Inferior parietal cortex (tissue), 1 donor: ENCODE results near the gene TMEM273.

ENCODE experiments used
- DNase-seq: peaks from one replicate; pipeline ENCODE4 v3.0.0-alpha.2; 2016; ENCODE audit errors: extremely low spot score

TMEM273 gene

DNA sequence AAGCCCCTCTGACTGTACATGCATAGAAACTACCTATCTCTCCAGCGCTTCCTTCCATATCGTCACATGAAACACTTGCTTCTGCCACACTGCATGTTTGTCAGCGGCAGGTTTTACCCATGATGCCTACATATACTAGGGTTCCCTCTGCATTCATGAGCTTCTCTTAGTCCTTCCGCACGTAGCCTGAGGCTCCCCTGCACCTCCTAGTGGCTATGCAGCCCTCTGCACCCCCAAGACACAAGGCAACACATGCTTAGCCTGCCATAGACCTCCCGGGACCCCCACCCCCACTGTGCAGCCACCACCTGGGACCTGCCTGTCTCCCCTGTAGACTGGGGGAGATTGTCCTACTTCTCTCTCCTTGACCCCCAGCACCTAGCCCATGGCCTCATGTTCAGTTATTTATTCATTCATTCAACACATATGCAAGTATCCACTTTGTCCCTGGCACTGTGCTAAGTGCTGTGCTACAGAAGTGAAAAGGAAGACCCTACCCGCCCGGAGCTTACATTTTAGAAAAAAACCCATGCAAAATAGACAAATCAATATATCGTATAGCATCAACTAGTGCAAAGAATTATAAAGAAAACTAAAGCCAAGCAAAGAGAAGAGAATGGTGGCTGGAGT lies 23.5 kb downstream of the TMEM273 start:
- DNase-seq, result peak; percentile 28

- no peak for DNase-seq
These were observed 24.4 kb downstream of the TMEM273 start for GRCh38 chr10:49163741-49164140.

DNA sequence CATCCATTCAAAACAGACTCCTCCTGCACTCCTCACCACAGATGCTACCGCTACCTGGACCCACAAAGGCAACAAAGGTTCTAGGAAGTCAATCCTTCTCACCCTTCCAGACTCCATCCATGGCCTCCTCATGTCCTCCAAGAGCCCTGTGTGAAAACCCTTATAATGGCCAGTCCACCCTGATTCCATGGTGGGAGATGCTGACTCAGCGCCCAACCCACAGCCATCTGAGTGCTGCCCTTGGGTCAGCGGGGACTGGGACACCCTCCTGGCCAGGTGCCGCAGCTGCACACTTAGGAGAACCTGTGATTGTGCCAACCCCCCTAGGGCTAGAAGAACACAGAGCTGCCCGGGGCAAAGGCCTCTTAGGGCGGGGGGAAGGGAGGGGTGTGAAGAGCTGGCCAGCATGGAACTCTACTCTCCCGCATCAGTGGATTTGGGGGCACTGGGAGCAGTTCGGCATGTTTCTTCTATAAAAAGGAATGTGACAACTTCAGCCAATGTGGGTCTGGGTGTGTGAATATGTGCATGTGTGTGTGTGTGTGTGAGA lies 25.4 kb downstream of the TMEM273 start:
- DNase-seq, result no peak

- no peak for DNase-seq
These were observed 26.1 kb downstream of the TMEM273 start for GRCh38 chr10:49162063-49162462.

DNA sequence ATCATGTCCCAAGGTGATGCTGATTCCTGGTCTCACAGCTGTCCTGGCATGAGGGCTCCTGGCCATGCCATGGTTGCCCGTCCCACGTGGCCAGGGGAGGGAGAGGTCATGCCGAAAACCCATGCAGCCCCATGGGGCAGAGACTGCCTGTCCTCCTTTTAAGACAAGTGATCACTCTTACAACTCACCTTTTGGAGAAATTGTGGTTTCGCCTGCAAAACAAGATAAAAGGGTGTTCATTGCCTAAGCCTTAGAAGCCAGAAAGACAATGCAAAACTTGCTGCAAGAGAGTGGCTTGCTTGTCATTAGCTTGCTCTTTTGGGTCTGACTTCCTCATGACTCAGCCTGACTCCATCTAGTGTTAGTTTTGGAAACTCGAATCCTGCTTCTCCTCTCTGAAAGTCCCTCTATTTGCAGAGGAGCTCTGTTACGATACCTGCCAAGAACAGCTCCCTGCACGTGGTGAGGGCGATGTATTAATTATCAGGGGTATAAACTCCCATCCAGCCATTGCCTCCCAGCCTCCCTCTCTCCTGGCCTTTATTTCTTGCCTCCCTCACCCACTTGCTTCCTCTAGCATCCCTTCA lies 26.7 kb downstream of the TMEM273 start:
- peak; percentile 58 for DNase-seq

DNA sequence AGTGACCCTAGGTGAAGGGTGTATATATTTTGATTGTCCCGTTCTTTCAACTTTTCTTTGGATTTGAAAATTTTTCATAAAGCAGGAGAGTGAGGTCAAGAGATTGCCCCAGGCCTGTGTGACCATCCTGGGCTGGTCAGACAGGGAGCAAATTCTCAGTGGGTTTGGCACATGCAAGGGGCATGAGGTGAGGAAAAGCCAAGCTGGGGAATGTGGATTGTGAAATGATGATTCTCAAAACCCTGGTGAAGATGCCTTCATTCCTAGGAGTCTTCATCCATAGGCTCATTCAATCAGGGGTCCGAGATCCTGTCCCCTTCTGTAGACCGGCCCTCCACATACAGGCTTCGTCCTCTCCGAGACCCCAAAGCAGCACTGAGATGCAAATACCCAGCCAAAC lies 27.4 kb downstream of the TMEM273 start:
- no peak for DNase-seq

GRCh38 chr10:49160110-49160509 lies 28.1 kb downstream of the TMEM273 start:
- no peak for DNase-seq

DNA sequence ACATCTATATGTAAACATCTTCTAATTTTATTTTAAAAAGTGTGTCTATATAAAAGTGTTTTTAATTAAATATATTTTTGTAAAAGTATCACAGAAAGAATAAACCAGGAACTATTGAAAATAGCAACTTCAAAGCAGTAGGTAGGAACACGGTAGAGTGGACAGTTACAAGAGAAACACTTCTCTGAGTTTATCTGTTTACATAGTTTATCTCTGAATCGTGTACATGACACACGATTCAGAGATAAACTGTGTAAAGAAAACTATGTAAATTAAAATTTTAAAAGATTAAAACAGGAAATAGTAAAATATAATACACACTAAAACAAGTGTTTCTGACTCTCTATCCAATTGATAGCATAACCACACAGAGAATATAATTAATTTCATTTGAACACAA lies 29.3 kb downstream of the TMEM273 start:
- no peak for DNase-seq

GRCh38 chr10:49158404-49158803 lies 29.8 kb downstream of the TMEM273 start:
- no peak for DNase-seq

DNA sequence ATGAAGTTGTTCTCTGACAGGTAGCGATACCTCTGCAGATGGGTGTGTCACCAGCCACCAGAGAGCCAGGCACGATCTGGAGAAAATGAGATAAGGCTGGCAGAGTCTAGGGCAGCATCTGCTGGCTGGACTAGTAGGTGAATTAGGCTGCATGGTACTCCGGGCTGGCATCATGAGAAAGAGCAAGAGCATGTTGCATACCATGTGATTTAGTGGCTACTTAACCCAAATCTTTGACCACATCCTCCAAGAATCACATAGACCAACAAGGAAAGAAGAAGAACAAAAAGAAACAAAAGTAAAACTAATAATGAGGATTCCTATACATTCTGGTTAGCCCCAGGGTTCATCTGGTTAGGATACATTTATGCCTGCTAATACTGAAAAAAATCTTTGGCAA lies 31.0 kb downstream of the TMEM273 start:
- no peak for DNase-seq

- DNase-seq, result no peak
These were observed 33.5 kb downstream of the TMEM273 start for GRCh38 chr10:49154641-49155040.

DNA sequence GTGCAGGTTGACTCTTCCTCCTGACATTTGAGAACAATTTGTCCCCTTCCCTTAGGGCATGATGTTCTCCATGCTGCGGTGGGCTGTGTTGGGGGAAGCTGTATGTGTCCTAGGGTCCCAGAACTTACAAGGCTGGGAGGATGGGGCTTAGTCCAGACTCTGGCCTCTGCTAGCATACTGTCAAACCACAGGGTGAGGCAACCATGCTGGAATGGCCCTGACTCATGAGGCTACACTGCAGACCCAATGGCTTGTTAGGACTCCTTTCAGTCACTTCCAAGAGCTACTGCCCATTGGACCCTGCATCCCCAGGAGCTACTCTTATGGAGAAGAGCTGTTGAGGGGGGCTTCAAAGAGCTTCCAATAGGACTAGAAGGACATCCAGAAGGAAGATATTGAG lies 34.2 kb downstream of the TMEM273 start:
- no peak for DNase-seq

DNA sequence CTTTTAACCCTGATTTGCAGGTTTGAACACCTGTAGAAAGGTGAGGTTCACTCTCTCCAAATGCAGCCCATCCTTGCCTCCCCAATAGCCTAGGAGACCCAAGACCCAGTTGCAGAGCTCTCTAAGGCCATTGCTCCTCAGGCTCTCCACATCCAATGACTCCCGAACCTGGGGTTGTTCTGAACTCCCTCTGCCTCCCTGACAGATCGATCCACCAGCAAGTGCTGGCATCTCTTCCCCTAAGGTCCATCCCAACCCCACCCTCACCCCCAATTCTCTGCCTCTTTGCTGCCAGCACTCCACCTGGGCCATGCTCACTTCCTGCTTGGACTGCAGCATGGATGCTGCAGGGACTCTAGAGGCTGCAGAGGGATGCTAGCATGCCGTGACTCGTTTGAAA lies 35.1 kb downstream of the TMEM273 start:
- DNase-seq, result no peak

- DNase-seq, result no peak
These were observed 35.5 kb downstream of the TMEM273 start for GRCh38 chr10:49152663-49153062.

GRCh38 chr10:49152037-49152436 lies 36.2 kb downstream of the TMEM273 start:
- no peak for DNase-seq

DNA sequence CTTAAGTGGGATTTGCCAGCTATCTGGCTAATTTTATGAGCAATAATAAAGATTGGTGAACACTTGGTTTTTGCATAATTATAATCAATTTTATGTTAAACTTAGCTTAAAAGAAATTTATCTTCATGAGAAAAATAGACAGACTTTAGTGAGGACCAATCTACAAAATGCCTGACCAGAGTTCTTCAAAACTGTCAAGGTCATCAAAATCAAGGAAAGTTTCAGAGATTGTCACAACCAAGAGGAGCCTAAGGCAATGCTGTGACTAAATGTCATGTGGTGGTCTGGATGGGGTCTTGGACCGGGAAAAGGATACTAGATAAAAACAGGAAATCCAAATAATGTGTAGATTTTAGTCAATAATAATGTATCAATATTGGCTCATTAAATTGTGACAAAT lies 36.7 kb downstream of the TMEM273 start:
- no peak for DNase-seq

DNA sequence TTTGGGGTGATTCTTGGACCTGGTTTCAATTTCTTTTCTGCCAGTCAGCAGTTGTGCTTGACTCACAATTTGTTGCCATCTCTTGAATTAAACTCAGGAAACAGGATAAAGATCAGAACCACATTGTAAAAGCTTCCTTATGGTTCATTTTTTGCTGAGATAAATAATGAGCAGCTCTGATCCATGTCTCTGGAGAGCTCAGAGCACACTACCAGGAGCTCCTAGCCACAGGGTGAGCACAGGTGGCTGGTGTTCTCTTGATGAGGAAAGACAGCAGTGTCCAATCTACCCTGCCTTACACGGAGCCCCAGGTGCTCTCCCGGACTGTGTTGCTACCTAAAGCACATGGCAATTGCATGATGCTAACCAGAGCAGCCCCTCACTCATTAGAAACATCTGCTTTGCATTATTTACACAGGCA lies 37.2 kb downstream of the TMEM273 start:
- DNase-seq, result no peak

- DNase-seq, result no peak
These were observed 37.8 kb downstream of the TMEM273 start for GRCh38 chr10:49150426-49150825.

- DNase-seq, result no peak
These were observed 38.3 kb downstream of the TMEM273 start for GRCh38 chr10:49149881-49150280.

DNA sequence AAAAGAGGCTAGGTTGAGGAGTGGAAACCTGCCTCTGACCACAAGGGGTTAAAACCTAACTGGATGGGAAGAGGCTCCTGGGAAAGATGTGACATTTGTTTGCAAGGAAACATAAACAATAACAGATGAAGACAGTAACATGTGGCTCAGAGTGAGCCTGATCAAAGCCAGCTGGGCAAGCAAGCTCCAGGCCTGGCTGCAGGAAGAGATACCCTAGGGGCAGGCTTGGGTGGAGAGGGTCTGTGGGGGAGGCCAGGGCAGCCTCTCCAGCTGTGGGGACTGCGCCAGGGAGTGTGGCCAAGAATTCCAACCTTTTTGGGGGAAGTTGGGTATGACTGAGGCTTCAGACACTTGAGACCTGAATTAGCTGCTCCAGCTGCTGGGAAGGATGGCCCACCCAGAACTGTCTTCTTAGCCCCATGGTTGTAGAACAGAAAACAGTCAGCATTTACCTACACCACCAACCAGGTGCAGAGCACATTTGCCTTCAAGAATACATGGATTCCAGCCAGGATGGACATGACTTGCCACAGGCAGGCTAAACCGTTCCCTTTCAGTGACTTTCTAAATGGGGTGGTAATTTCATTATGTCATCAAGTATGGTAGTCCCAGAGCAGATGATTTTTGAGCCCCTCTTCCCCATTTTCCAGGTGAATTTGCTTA lies 44.0 kb downstream of the TMEM273 start:
- DNase-seq, result no peak

DNA sequence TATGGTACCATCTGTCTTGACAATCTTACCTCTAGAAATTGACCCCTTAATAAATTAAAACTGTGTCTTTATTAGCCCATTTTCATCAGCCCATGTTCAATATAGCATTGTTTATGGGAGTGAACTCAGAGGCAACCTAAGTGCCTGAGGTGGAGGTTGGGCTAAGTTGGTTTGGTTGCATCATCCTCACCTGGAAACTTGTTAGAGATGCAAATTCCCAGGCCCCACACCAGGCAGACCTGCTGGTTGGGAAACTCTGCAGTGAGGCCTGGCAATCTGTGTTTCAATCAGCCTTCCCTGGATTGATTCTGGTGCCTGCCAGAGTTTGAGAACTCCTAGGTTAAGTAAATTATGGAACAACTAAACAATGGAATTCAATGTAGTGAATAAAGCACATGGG lies 44.9 kb downstream of the TMEM273 start:
- DNase-seq, result no peak

DNA sequence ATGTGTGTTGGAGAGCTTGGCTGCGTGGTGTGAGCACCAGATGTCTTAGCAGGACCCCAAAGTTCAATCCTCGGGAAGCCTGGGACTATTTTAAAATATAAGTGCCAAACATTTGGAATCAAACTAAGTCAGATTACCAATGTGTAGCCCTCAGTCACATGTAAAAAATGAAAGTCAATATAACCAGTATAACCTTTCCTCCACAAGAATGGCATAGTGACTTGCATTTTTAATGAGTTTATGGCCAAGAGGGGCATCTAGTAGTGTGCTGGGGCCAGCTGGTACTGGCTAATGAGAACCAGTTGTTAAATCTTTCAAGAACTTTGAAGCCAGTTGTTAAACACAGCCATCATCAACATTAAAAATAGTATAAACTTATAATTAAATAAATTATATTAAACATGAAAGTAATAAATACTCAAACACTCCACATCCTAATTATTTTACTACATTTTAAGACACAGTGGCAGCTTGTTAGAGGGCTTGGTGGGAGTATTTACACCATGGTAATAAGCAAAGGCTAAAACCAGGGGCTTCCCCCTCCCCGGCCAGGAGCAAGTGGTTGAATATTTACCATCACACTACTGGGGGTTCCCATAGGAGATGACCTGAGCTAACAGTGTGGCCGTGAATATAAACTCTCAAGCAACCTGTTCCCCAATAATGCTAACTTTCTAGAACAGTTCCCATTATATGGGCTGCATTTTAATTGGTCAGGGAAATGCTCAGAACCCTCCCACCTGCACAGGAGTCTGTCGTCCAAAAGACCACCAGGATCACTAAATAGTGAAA lies 46.5 kb downstream of the TMEM273 start:
- DNase-seq, result no peak
